K562 (cell line): ENCODE data around the gene WNK2. TPM values are rescaled to one million over a fixed set of nuclear protein-coding genes. Genes with fewer than 3 reads are reported as not detected.

ENCODE experiments used
- ATAC-seq: fragments of 200-7000 bp; cut with Tn5 transposase; 3 replicates; pipeline ENCODE4 v1.9.1; 2020; ENCODE audit warnings: moderate library complexity
- BruUV-seq: library from RNA; stranded (reverse); fragments of 400-500 nt; replicated peaks from 2 replicates; lab custom pipeline; 2021; lab: Mats Ljungman, UMichigan
- CTCF ChIA-PET: fragments of 300-600 bp; formaldehyde crosslinking; extraction: SDS; loops from one replicate; lab custom pipeline; 2021; ENCODE audit warnings: low intra/inter-chr PET ratio; lab: Yijun Ruan, JAX
- POLR2A ChIA-PET: fragments of 300-600, 350-650 bp; sonication (Branson Sonifier 250); formaldehyde crosslinking; extraction: SDS; loops from one replicate; lab custom pipeline; 2021; ENCODE audit warnings: antibody characterized with exemption, inconsistent platforms; lab: Yijun Ruan, JAX
- DNase-seq, 4 experiments: peaks; one replicate each; pipeline versions ENCODE4 v3.0.0 to v3.0.0-alpha.2; 2011 to 2018; ENCODE audit warnings: low spot score in 3 of 4, mixed read lengths in 3 of 4; ENCODE audit errors: extremely low read depth in 1 of 4
- FAIRE-seq: peaks from 2 replicates; lab custom pipeline; 2011; peaks lifted over from hg19 to GRCh38; lab: Jason Lieb, UNC
- H2AFZ ChIP-seq: 2 replicates; pipeline ENCODE4 v1.6.0; 2011; ENCODE audit warnings: low read depth, low read length, control low read depth, inconsistent platforms
- H3K27ac ChIP-seq: fragments of 200-600 bp; 3 replicates; pipeline ENCODE4 v1.8.0; 2011; ENCODE audit warnings: low read depth, mild to moderate bottlenecking, control low read depth, inconsistent platforms, low read length, moderate library complexity, mixed read lengths; ENCODE audit errors: extremely low read depth
- H3K27me3 ChIP-seq, 2 experiments: fragments of 300-600 bp in 1 of 2; 2 replicates in 1 of 2; 3 replicates in 1 of 2; pipeline versions ENCODE4 v1.6.0 to v1.8.0; 2011; ENCODE audit warnings: inconsistent platforms in 2 of 2, low read length in 2 of 2, mild to moderate bottlenecking in 1 of 2, mixed read lengths in 1 of 2, moderate library complexity in 1 of 2; ENCODE audit not compliant: control insufficient read depth in 2 of 2, insufficient read depth in 2 of 2
- H3K36me3 ChIP-seq: fragments of 300-600 bp; 3 replicates; pipeline ENCODE4 v1.8.0; 2011; ENCODE audit warnings: mild to moderate bottlenecking, low read length, inconsistent platforms; ENCODE audit not compliant: control insufficient read depth, insufficient read depth
- H3K4me1 ChIP-seq, 2 experiments: fragments of 200-600 bp in 1 of 2; replicated peaks in 1 of 2; 2 replicates in 1 of 2; 3 replicates in 1 of 2; pipeline versions ENCODE4 v1.5.1 to v1.8.0; 2011; ENCODE audit warnings: inconsistent platforms in 2 of 2, low read length in 2 of 2, mild to moderate bottlenecking in 1 of 2, mixed read lengths in 1 of 2, moderate library complexity in 1 of 2; ENCODE audit not compliant: control insufficient read depth in 2 of 2, insufficient read depth in 2 of 2
- H3K4me2 ChIP-seq: 2 replicates; pipeline ENCODE4 v1.6.1; 2011; ENCODE audit warnings: low read length, control low read depth, inconsistent platforms, mixed read lengths; ENCODE audit not compliant: insufficient read depth
- H3K4me3 ChIP-seq: fragments of 200-600 bp; sonication (generic), shearing (Covaris generic); 2 replicates; pipeline ENCODE4 v1.5.1; 2016; ENCODE audit warnings: control low read depth, inconsistent platforms
- H3K79me2 ChIP-seq: fragments of 200-600 bp; 3 replicates; pipeline ENCODE4 v1.8.0; 2011; ENCODE audit warnings: low read length, inconsistent platforms; ENCODE audit not compliant: control insufficient read depth, insufficient read depth
- H3K9ac ChIP-seq, 2 experiments: 2 replicates each; pipeline versions ENCODE4 v1.6.0 to v1.6.1; 2011; ENCODE audit warnings: low read depth in 2 of 2, low read length in 2 of 2, control low read depth in 1 of 2, inconsistent platforms in 1 of 2, mild to moderate bottlenecking in 1 of 2, mixed read lengths in 1 of 2; ENCODE audit not compliant: insufficient read depth in 1 of 2
- H3K9me1 ChIP-seq: one replicate; pipeline ENCODE4 v1.6.0; 2011; ENCODE audit warnings: inconsistent platforms, mild to moderate bottlenecking, low read length, moderate library complexity; ENCODE audit not compliant: control insufficient read depth, insufficient read depth
- H3K9me3 ChIP-seq: replicated peaks from 2 replicates; pipeline ENCODE4 v1.5.1; 2011; ENCODE audit warnings: low read depth, low read length, inconsistent platforms; ENCODE audit not compliant: control insufficient read depth, insufficient read depth
- H4K20me1 ChIP-seq: replicated peaks from 2 replicates; pipeline ENCODE4 v1.6.1; 2011; ENCODE audit warnings: low read length, inconsistent platforms, mixed read lengths; ENCODE audit not compliant: control insufficient read depth, insufficient read depth
- BRCA1 ChIP-seq, 2 experiments: fragments of 450-650 bp in 1 of 2; sonication (generic) in 1 of 2; formaldehyde crosslinking in 1 of 2; IDR thresholded peaks; 2 replicates each; pipeline versions ENCODE4 v1.5.0 to v1.6.1; 2017 to 2020; ENCODE audit warnings: mild to moderate bottlenecking in 1 of 2, missing genetic modification reagents in 1 of 2
- GATA2 ChIP-seq: sonication (generic); formaldehyde crosslinking; IDR thresholded peaks from 2 replicates; pipeline ENCODE4 v1.4.0; 2020; ENCODE audit warnings: mild to moderate bottlenecking, missing genetic modification reagents
- KLF10 ChIP-seq: fragments of 250-450 bp; sonication (Bioruptor Pico); IDR thresholded peaks from 2 replicates; pipeline ENCODE4 v1.6.1; 2021; ENCODE audit warnings: matching md5 sums
- NCOA4 ChIP-seq: fragments of 450-650 bp; IDR thresholded peaks from 2 replicates; pipeline ENCODE4 v1.6.1; 2018; ENCODE audit warnings: mild to moderate bottlenecking; ENCODE audit not compliant: partially characterized antibody
- NR2C2 ChIP-seq, 2 experiments: fragments of 200-800 bp in 1 of 2; sonication (Bioruptor generic) in 1 of 2; sonication (generic) in 1 of 2; formaldehyde crosslinking in 1 of 2; IDR thresholded peaks; 2 replicates each; pipeline versions ENCODE4 v1.6.1 to v1.8.0; 2016 to 2022; ENCODE audit warnings: mild to moderate bottlenecking in 1 of 2, missing compliant biosample characterization in 1 of 2, missing genetic modification characterization in 1 of 2, missing genetic modification reagents in 1 of 2
- PHF20 ChIP-seq: fragments of 450-650 bp; IDR thresholded peaks from 2 replicates; pipeline ENCODE4 v1.6.1; 2018; ENCODE audit not compliant: partially characterized antibody
- POLR2H ChIP-seq: IDR thresholded peaks from 2 replicates; pipeline ENCODE4 v1.6.1; 2016; ENCODE audit warnings: missing genetic modification characterization, low read depth, mild to moderate bottlenecking, control low read depth, missing compliant biosample characterization, moderate library complexity
- STAG1 ChIP-seq: sonication (generic); formaldehyde crosslinking; IDR thresholded peaks from 2 replicates; pipeline ENCODE4 v1.5.0; 2020; ENCODE audit warnings: missing genetic modification reagents, borderline replicate concordance
- SUPT5H ChIP-seq: fragments of 450-650 bp; IDR thresholded peaks from 2 replicates; pipeline ENCODE4 v1.6.1; 2016
- THRAP3 ChIP-seq: fragments of 450-650 bp; IDR thresholded peaks from 2 replicates; pipeline ENCODE4 v1.6.1; 2016; ENCODE audit warnings: mild to moderate bottlenecking, inconsistent platforms, borderline replicate concordance
- U2AF2 ChIP-seq: fragments of 200-400 bp; formaldehyde crosslinking; optimal IDR thresholded peaks from 2 replicates; pipeline ENCODE3; 2017; ENCODE audit warnings: low read depth, mild to moderate bottlenecking, low read length
- ZBTB11 ChIP-seq, 3 experiments: fragments of 200-800 bp in 1 of 3; fragments of 250-450 bp in 1 of 3; fragments of 450-650 bp in 1 of 3; sonication (Bioruptor Pico) in 1 of 3; sonication (Bioruptor generic) in 1 of 3; formaldehyde crosslinking in 1 of 3; IDR thresholded peaks; 2 replicates each; pipeline versions ENCODE4 v1.6.1 to v1.8.0; 2016 to 2022; ENCODE audit warnings: mild to moderate bottlenecking in 2 of 3, missing genetic modification characterization in 2 of 3, missing compliant biosample characterization in 1 of 3, moderate library complexity in 1 of 3
- ZNF232 ChIP-seq: sonication (generic); formaldehyde crosslinking; IDR thresholded peaks from 2 replicates; pipeline ENCODE4 v1.8.0; 2022; ENCODE audit warnings: mild to moderate bottlenecking, missing genetic modification reagents
- whole genome bisulfite sequencing: fragments of 100-300 bp; shearing (Covaris generic); methylation state at CpG from one replicate; pipeline ENCODE4 v1.1.6; 2016; ENCODE audit warnings: low coverage, mixed read lengths; ENCODE audit not compliant: insufficient coverage; ENCODE audit errors: missing lambda C conversion rate; 5-methylcytosine and 5-hydroxymethylcytosine counted together
- in situ Hi-C: fragments of 300-500 bp; cut with MboI; formaldehyde crosslinking; loops from 4 replicates; pipeline ENCODE4 v1.15.0; 2018; ENCODE audit warnings: inconsistent platforms, mixed read lengths
- intact Hi-C: fragments of 100-400 bp; cut with micrococcal nuclease; formaldehyde crosslinking; loops from 2 replicates; pipeline ENCODE4 v1.14.2; 2022
- polyA plus RNA-seq, 8 experiments: library from polyadenylated mRNA; depleted of rRNA in 4 of 8; stranded (reverse) in 5 of 8; unstranded in 3 of 8; fragments of >200 nt; fragmentation: Nextera tagmentation in 2 of 8; fragmentation: Illumina TruSeq in 1 of 8; extraction: Ambion mirVana in 2 of 8; extraction: Trizol in 1 of 8; gene quantifications; 2 replicates each; pipeline versions ENCODE4 v1.2.1 to v1.2.3, GENCODE V29; 2011 to 2014; ENCODE audit warnings: inconsistent platforms in 1 of 8, missing spikeins in 1 of 8
- total RNA-seq, 7 experiments: library from RNA; depleted of rRNA in 6 of 7; stranded (reverse); fragments of >200 nt in 6 of 7; fragmentation: Illumina TruSeq in 2 of 7; extraction: Trizol in 2 of 7; gene quantifications; 2 replicates each; pipeline versions ENCODE4 v1.2.1 to v1.2.3, GENCODE V29; 2011 to 2021; ENCODE audit warnings: low replicate concordance in 1 of 7
- TF ChIP-seq, protein P1 (sequence below): IDR thresholded peaks from 2 replicates; pipeline ENCODE4 v1.6.1; 2011; ENCODE audit warnings: borderline replicate concordance, low read depth, mild to moderate bottlenecking, moderate library complexity, low read length; ENCODE audit not compliant: insufficient read depth, poor library complexity, severe bottlenecking

The WNK2 gene
- total and polyA plus RNA-seq, 9 of the 15 experiments (the other 6 are each of a cell fraction or from before 2014, with no cell fraction given) = 0.36 to 3.3 (median 0.64) TPM; not detected in 2

DNA sequence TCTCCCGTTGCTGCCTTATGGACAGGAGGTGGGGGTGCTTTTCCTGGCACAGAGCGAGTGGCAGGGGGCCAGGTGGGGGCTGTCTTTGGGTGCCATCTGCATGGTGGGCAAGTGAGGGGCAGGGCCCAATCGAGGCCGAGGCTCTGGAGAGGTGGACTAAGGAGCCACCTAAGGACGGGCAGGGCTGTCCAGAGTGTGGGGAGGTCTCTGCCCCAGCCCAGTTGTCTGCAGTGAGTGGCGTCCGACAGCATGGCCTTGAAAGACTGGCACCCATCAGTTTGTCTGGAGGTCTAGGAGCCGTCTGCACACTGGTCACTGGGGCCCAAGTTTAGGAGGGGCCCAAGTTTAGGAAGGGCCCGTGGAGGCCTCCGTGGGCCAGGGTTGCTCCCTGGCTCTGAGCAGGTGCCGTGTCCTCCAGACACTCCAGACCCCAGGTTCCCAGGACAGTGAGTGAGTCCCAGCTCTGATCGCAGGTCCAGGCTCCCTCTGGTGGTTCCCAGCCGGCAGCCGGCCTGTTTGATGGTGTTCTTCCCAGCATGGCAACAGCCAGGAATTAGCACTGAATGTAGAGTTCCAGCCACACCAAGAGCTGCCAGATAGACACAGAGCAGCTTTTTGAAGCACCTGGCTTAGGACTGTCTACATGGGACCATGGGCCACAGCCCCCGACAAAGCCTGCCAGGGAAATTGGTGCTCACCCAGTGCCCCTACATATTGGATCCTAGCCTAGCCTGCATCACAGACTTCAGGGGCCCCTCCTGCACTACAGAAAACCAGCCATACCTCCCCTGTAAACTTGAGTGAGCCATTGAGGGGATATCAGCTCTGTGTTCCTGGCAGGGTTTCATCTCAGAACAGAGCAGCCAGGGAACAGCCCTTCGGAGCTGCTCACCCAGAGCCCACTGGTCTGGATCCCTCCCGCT, 120.9 kb downstream of the WNK2 start:
- ChIA-PET CTCF (interaction anchor here (0.7 to 2.0 kb wide), 3 partner anchors 145 to 589 kb away, joined by 3 to 12 read pairs (median 11); no protein-coding TSS in a partner anchor), POLR2A (interaction anchor here (0.6 kb wide), 1 partner anchor 928 kb away, joined by 3 read pairs; no protein-coding TSS in a partner anchor)
- Histone ChIP-seq H3K9me3 (no peaks in the 10 kb centered on the region), H3K4me1 (peaks cover 0 to 19% of the 10 kb centered on the region in 2 experiments; a peak in 1 of 5 replicates), H4K20me1 (peaks cover 13% of the 10 kb centered on the region), H3K4me2 (no peak overlapping the region), H3K9ac (0 out of 4 replicates have a peak overlapping the region, but pooled peaks of 1 of the 2 experiments have one; percentile 35), H3K36me3 (no peaks in the 10 kb centered on the region), H2AFZ (no peak overlapping the region), H3K27ac (no peak overlapping the region), H3K9me1 (no peaks in the 10 kb centered on the region), H3K79me2 (no peaks in the 10 kb centered on the region), H3K27me3 (peaks cover 33 to 82% of the 10 kb centered on the region in 2 experiments), H3K4me3 (no peak overlapping the region)
- ATAC-seq = peak; percentile 84
- WGBS = under 1% methylated on average over 16 of the region's 17 CpGs
- intact Hi-C loops = loop anchor here (2.0 to 5.0 kb wide), 2 partner anchors 48 to 302 kb away; no protein-coding TSS in a partner anchor
- DNase-seq = peak; percentile 37 to 66 (median 48)
- no TSS peak for BruUV-seq
- FAIRE-seq = no peak
- in situ Hi-C loops = loop anchor here (5.0 to 25.0 kb wide), 3 partner anchors 143 to 293 kb away; no protein-coding TSS in a partner anchor
- TF ChIP-seq BRCA1 (IDR thresholded peaks at IDR 0.05) = no peak
- TF ChIP-seq BRCA1 (CRISPR knock-in tag; IDR thresholded peaks at IDR 0.05) = no peak
- peak; percentile 50; the same call in 1 of the 2 replicates for TF ChIP-seq STAG1 (CRISPR knock-in tag)
- no peak for TF ChIP-seq KLF10
- no peak for TF ChIP-seq ZBTB11 (CRISPR knock-in tag; IDR thresholded peaks at IDR 0.05)
- no peak for TF ChIP-seq ZNF232 (CRISPR knock-in tag)
- no peak for TF ChIP-seq NR2C2 (CRISPR knock-in tag; IDR thresholded peaks at IDR 0.05)
- no peak for TF ChIP-seq NR2C2 (tag; IDR thresholded peaks at IDR 0.05)
- TF ChIP-seq GATA2 (CRISPR knock-in tag) = no peak
- TF ChIP-seq NCOA4 = no peak
- TF ChIP-seq, protein P1, sequence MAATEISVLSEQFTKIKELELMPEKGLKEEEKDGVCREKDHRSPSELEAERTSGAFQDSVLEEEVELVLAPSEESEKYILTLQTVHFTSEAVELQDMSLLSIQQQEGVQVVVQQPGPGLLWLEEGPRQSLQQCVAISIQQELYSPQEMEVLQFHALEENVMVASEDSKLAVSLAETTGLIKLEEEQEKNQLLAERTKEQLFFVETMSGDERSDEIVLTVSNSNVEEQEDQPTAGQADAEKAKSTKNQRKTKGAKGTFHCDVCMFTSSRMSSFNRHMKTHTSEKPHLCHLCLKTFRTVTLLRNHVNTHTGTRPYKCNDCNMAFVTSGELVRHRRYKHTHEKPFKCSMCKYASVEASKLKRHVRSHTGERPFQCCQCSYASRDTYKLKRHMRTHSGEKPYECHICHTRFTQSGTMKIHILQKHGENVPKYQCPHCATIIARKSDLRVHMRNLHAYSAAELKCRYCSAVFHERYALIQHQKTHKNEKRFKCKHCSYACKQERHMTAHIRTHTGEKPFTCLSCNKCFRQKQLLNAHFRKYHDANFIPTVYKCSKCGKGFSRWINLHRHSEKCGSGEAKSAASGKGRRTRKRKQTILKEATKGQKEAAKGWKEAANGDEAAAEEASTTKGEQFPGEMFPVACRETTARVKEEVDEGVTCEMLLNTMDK = peak; percentile 55
- TF ChIP-seq U2AF2 = no peak
- no peak for TF ChIP-seq PHF20
- TF ChIP-seq SUPT5H = no peak
- TF ChIP-seq THRAP3 = no peak
- TF ChIP-seq POLR2H (tag) = no peak
